Head of caudate nucleus (tissue), 42 donors: ENCODE results near the gene URB1.
"Not testable (repeated sequence)": the region's sequence is repeated elsewhere in the genome, so short reads cannot be mapped to it uniquely, and the experiment has no call there.

Experiments
- DNase-seq, 42 donors: peaks; one replicate each; pipeline versions ENCODE4 v3.0.0 to v3.0.0-alpha.2; 2020 to 2021; ENCODE audit warnings: mixed read lengths in 7 of 42
- intact Hi-C: fragments of 100-400 bp; cut with DNase I; formaldehyde crosslinking; loops from one replicate; pipeline ENCODE4 v1.15.0; 2022

Gene URB1

GRCh38 chr21:32279377-32279680, 113.5 kb downstream of the URB1 start:
- intact Hi-C loops: no loop called here
- DNase-seq: no peak

DNA sequence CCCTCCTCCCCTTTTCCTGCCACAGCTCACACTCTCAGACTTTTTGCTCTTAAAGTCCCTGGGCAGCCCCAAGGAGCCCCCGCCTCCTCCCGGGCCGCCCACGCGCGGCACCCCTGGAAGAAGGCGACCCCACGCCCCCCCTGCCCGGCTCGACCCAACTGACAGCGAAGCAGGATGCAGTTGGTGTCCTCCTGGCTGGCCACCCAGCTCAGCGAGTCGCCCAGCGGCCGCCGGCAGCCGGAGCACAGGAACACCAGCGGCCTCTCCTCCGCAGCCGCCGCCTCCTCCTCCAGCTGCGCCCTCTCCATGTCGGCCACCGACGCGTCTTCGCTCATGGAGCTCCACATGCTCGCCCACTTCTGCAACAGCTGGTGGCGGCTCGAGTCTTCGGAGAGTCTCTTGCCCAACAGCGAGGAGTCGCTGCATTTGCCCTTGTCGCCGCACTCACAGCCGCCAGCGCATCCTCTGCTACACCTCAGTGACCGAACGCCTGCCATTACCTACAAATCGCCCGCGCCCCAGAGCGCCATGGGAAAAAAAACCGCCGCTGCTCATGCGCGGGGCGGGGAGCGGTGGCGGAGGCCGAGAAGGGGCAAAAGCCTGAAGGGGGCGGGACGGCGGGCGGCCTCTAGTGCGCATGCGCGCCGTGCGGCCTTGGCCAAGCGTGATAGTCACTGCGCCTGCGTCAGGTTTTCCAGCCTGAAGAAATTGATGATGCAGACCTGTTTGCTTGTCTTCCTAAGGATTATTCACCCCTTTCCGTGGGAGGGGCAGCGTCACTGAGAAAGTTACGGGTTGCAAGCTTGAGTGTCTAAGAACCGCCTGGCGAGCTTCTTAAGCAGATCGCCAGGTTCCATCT, 114.1 kb downstream of the URB1 start, which contains the start of gene MIS18A:
TSS of gene MIS18A (minus strand) at position 532 of the 859 bp plus-strand sequence. CDS start at position 497, 35 bp downstream.
- peak; percentile 80 to 97 (median 91) for DNase-seq
- intact Hi-C loops: no loop called here

GRCh38 chr21:32278103-32278502, 114.7 kb downstream of the URB1 start:
- DNase-seq: peak in 2 of 42 donors; percentile 8 to 41
- intact Hi-C loops: no loop called here

GRCh38 chr21:32276671-32277070, 116.1 kb downstream of the URB1 start:
- intact Hi-C loops: no loop called here
- DNase-seq: no peak

DNA sequence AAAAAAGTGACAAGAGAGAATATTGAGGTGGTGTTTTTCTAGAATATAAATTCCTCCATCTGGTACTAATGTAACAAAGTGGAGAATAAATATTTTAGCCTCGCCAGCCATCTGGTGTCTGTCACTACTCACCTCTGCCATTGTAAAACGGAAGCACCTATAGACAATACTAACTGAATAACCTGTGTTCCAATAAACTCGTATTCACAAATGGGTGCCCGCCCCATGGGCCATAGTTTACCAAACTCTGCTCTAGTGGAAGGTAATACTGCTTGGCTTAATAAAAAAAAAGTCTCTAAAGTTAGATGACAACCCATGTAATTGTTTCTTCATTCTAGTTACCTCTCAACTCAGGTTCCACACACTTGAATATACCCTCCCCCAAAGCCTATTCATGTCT, 122.1 kb downstream of the URB1 start:
- intact Hi-C loops: no loop called here
- DNase-seq: no peak

GRCh38 chr21:32265321-32265720, 127.5 kb downstream of the URB1 start:
- DNase-seq, intact Hi-C loops: not testable (repeated sequence)

DNA sequence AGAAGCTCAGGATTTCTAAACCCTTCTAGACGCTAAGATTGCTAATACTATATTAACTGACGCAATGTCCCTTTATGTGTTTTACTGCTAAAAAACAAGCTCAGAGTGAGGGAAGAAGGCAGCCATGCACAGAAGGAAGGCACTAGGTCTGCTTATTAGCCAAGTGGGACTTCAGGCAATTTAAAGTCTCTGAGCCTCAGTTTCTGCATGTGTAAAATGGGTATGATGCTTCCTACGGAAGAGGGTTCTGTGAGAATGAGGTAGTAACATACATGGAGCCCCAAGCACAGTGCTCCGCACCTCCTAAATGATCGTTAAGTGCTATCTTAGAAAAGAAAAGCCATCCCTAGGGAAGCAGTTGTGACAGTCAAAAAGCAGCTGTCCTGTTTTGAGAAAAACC, 130.9 kb downstream of the URB1 start:
- intact Hi-C loops: no loop called here

More for the DNA sequence above, 130.9 kb downstream of the URB1 start:
- no peak for DNase-seq
